GM12878 (cell line): ENCODE data around the gene MAP4K5. TPM values are rescaled to one million over a fixed set of nuclear protein-coding genes. Genes with fewer than 3 reads are reported as not detected.

ENCODE experiments used
- ATAC-seq: fragments of 200-7000 bp; cut with Tn5 transposase; 3 replicates; pipeline ENCODE4 v1.9.1; 2020; ENCODE audit warnings: mild to moderate bottlenecking, moderate library complexity
- BruUV-seq: library from RNA; stranded (reverse); fragments of 400-500 nt; replicated peaks from 2 replicates; lab custom pipeline; 2021; lab: Mats Ljungman, UMichigan
- CTCF ChIA-PET: fragments of 300-600 bp; sonication (Branson Sonifier 250); formaldehyde crosslinking; extraction: SDS; loops from one replicate; lab custom pipeline; 2021; ENCODE audit warnings: inconsistent platforms; lab: Yijun Ruan, JAX
- POLR2A ChIA-PET: fragments of 350-600 bp; formaldehyde crosslinking; extraction: SDS; loops from one replicate; lab custom pipeline; 2021; ENCODE audit warnings: inconsistent platforms; lab: Charles Lee
- RAD21 ChIA-PET: fragments of 300-600 bp; sonication (Branson Sonifier 250); formaldehyde crosslinking; loops from one replicate; lab custom pipeline; 2023; ENCODE audit warnings: antibody characterized with exemption; ENCODE audit not compliant: unreplicated experiment; lab: Charles Lee
- SMC1A ChIA-PET: fragments of 300-600 bp; sonication (Branson Sonifier 250); formaldehyde crosslinking; loops from one replicate; lab custom pipeline; 2023; ENCODE audit not compliant: unreplicated experiment, uncharacterized antibody; lab: Charles Lee
- DNase-seq: peaks from one replicate; pipeline ENCODE4 v3.0.0-alpha.2; 2011; ENCODE audit warnings: low read depth, low spot score
- FAIRE-seq: peaks from 3 replicates; lab custom pipeline; 2011; peaks lifted over from hg19 to GRCh38; lab: Jason Lieb, UNC
- H2AFZ ChIP-seq: 2 replicates; pipeline ENCODE4 v1.6.0; 2011; ENCODE audit warnings: low read depth, low read length, control low read depth; ENCODE audit not compliant: control insufficient read depth
- H3K27ac ChIP-seq: 2 replicates; pipeline ENCODE4 v1.5.1; 2011; ENCODE audit warnings: control low read depth; ENCODE audit not compliant: control insufficient read depth, insufficient read depth
- H3K27me3 ChIP-seq, 2 experiments: replicated peaks in 1 of 2; 2 replicates each; pipeline versions ENCODE4 v1.6.0 to v1.6.1; 2011; ENCODE audit warnings: low read length in 1 of 2; ENCODE audit not compliant: control insufficient read depth in 2 of 2, insufficient read depth in 2 of 2
- H3K36me3 ChIP-seq, 2 experiments: 2 replicates each; pipeline ENCODE4 v1.5.1; 2011; ENCODE audit warnings: low read length in 1 of 2; ENCODE audit not compliant: control insufficient read depth in 2 of 2, insufficient read depth in 2 of 2
- H3K4me1 ChIP-seq: 2 replicates; pipeline ENCODE4 v1.6.1; 2011; ENCODE audit warnings: mild to moderate bottlenecking, low read length, moderate library complexity, mixed read lengths; ENCODE audit not compliant: control insufficient read depth, insufficient read depth
- H3K4me2 ChIP-seq: 2 replicates; pipeline ENCODE4 v1.6.0; 2011; ENCODE audit warnings: control low read depth; ENCODE audit not compliant: control insufficient read depth, insufficient read depth
- H3K4me3 ChIP-seq: fragments of 200-600 bp; sonication (generic); 2 replicates; pipeline ENCODE4 v1.5.1; 2016
- H3K79me2 ChIP-seq: 2 replicates; pipeline ENCODE4 v1.6.0; 2011; ENCODE audit warnings: low read length; ENCODE audit not compliant: control insufficient read depth, insufficient read depth
- H3K9ac ChIP-seq: 2 replicates; pipeline ENCODE4 v1.8.0; 2011; ENCODE audit warnings: low read length, control low read depth, mixed read lengths; ENCODE audit not compliant: control insufficient read depth, insufficient read depth
- H3K9me3 ChIP-seq: replicated peaks from 3 replicates; pipeline ENCODE4 v1.5.1; 2011; ENCODE audit warnings: mild to moderate bottlenecking, low read length; ENCODE audit not compliant: control insufficient read depth, insufficient read depth
- H4K20me1 ChIP-seq: 2 replicates; pipeline ENCODE4 v1.6.0; 2011; ENCODE audit not compliant: control insufficient read depth, insufficient read depth
- CBX3 ChIP-seq: fragments of 200-600 bp; sonication (generic); IDR thresholded peaks from 2 replicates; pipeline ENCODE4 v1.6.1; 2016; ENCODE audit warnings: low read depth, borderline replicate concordance
- ESRRA ChIP-seq: IDR thresholded peaks from 2 replicates; pipeline ENCODE4 v1.6.1; 2012; ENCODE audit warnings: mild to moderate bottlenecking, low read length, improper control_type of control experiment
- FOXK2 ChIP-seq: fragments of 450-650 bp; IDR thresholded peaks from 2 replicates; pipeline ENCODE4 v1.6.1; 2017; ENCODE audit warnings: mild to moderate bottlenecking, moderate library complexity
- IKZF1 ChIP-seq: fragments of 450-650 bp; conservative IDR thresholded peaks from 2 replicates; pipeline ENCODE4 v1.6.1; 2017; ENCODE audit warnings: antibody characterized with exemption, mild to moderate bottlenecking
- KLF5 ChIP-seq: fragments of 450-650 bp; IDR thresholded peaks from 2 replicates; pipeline ENCODE4 v1.6.1; 2014; ENCODE audit warnings: mild to moderate bottlenecking; ENCODE audit not compliant: partially characterized antibody
- MYB ChIP-seq: fragments of 150-350 bp; IDR thresholded peaks from 2 replicates; pipeline ENCODE4 v1.6.1; 2014; ENCODE audit warnings: mild to moderate bottlenecking, low read depth, low read length, borderline replicate concordance
- NBN ChIP-seq: fragments of 450-650 bp; IDR thresholded peaks from 2 replicates; pipeline ENCODE4 v1.6.1; 2016
- NFYB ChIP-seq: IDR thresholded peaks from 2 replicates; pipeline ENCODE4 v1.6.1; 2011; ENCODE audit warnings: low read depth, mild to moderate bottlenecking, low read length, improper control_type of control experiment, moderate library complexity; ENCODE audit not compliant: insufficient read depth
- NRF1 ChIP-seq: conservative IDR thresholded peaks from 2 replicates; pipeline ENCODE4 v1.6.1; 2011; ENCODE audit warnings: mild to moderate bottlenecking, low read depth, low read length, improper control_type of control experiment
- POLR2A ChIP-seq: IDR thresholded peaks from 2 replicates; pipeline ENCODE4 v1.6.1; 2011; ENCODE audit warnings: low read depth, mild to moderate bottlenecking, low read length
- POLR2AphosphoS5 ChIP-seq: IDR thresholded peaks from 2 replicates; pipeline ENCODE4 v1.6.1; 2011; ENCODE audit warnings: mild to moderate bottlenecking, low read length, inconsistent platforms
- RFX5 ChIP-seq: IDR thresholded peaks from 2 replicates; pipeline ENCODE4 v1.6.1; 2011; ENCODE audit warnings: low read depth, low read length, improper control_type of control experiment
- RUNX3 ChIP-seq: IDR thresholded peaks from 2 replicates; pipeline ENCODE4 v1.6.1; 2012; ENCODE audit warnings: low read length, inconsistent platforms
- SREBF1 ChIP-seq: IDR thresholded peaks from 2 replicates; pipeline ENCODE4 v1.6.1; 2012; ENCODE audit warnings: mild to moderate bottlenecking, low read length
- SRF ChIP-seq, 2 experiments: IDR thresholded peaks; 2 replicates each; pipeline ENCODE4 v1.6.1; 2011; ENCODE audit warnings: low read depth in 2 of 2, low read length in 2 of 2, mild to moderate bottlenecking in 1 of 2, moderate library complexity in 1 of 2
- SUZ12 ChIP-seq: fragments of 200-600 bp; sonication (generic); IDR thresholded peaks from one replicate; pipeline ENCODE4 v1.6.1; 2018; ENCODE audit warnings: antibody characterized with exemption, mild to moderate bottlenecking; ENCODE audit not compliant: unreplicated experiment
- TCF3 ChIP-seq: IDR thresholded peaks from 2 replicates; pipeline ENCODE4 v1.6.1; 2012; ENCODE audit warnings: low read depth, mild to moderate bottlenecking, low read length, borderline replicate concordance; ENCODE audit not compliant: insufficient read depth
- ZNF217 ChIP-seq: fragments of 450-650 bp; IDR thresholded peaks from 2 replicates; pipeline ENCODE4 v1.6.1; 2017; ENCODE audit warnings: antibody characterized with exemption, mild to moderate bottlenecking
- ZNF24 ChIP-seq: fragments of 450-650 bp; IDR thresholded peaks from 2 replicates; pipeline ENCODE4 v1.6.1; 2017; ENCODE audit warnings: antibody characterized with exemption, mild to moderate bottlenecking
- WGBS: methylation state at CpG from one replicate; pipeline ENCODE4 v1.1.6; 2016; ENCODE audit warnings: low lambda C conversion rate; ENCODE audit not compliant: insufficient replicate concordance, insufficient coverage; ENCODE audit errors: missing lambda C conversion rate; 5-methylcytosine and 5-hydroxymethylcytosine counted together
- in situ Hi-C: fragments of 300-500 bp; cut with MboI; formaldehyde crosslinking; loops from 9 replicates; pipeline ENCODE4 v1.14.3; 2018; ENCODE audit warnings: mixed read lengths
- intact Hi-C: fragments of 100-400 bp; cut with micrococcal nuclease; formaldehyde crosslinking; loops from one replicate; pipeline ENCODE4 v1.14.2; 2022; ENCODE audit not compliant: unreplicated experiment
- polyA plus RNA-seq, 11 experiments: library from polyadenylated mRNA; depleted of rRNA in 4 of 11; unstranded in 6 of 11; stranded (reverse) in 5 of 11; fragments of >200 nt; fragmentation: Nextera tagmentation in 4 of 11; fragmentation: Illumina TruSeq in 1 of 11; extraction: Ambion mirVana in 4 of 11; extraction: Trizol in 1 of 11; gene quantifications; 1 replicate in 1 of 11; 2 replicates in 10 of 11; pipeline versions ENCODE4 v1.2.1 to v1.2.3, GENCODE V29; 2011 to 2016; ENCODE audit warnings: inconsistent platforms in 2 of 11, missing spikeins in 2 of 11, low read depth in 1 of 11
- total RNA-seq, 4 experiments: library from RNA; depleted of rRNA in 3 of 4; stranded (reverse); fragments of >200 nt in 3 of 4; fragmentation: Illumina TruSeq in 1 of 4; extraction: Trizol in 1 of 4; gene quantifications; 2 replicates each; pipeline versions ENCODE4 v1.2.1 to v1.2.3, GENCODE V29; 2013 to 2021
- TF ChIP-seq, protein P1 (sequence below): fragments of 450-650 bp; IDR thresholded peaks from 2 replicates; pipeline ENCODE4 v1.6.1; 2017; ENCODE audit warnings: borderline replicate concordance
- TF ChIP-seq, protein P2 (sequence below): fragments of 450-650 bp; formaldehyde crosslinking; IDR thresholded peaks from 2 replicates; pipeline ENCODE4 v1.5.0; 2022; ENCODE audit warnings: mild to moderate bottlenecking, missing genetic modification characterization

MAP4K5 gene
- total and polyA plus RNA-seq, 10 of the 15 experiments (the other 5 are each of a cell fraction or from before 2014, with no cell fraction given) = 9.1 to 41.3 (median 30.1) TPM

DNA sequence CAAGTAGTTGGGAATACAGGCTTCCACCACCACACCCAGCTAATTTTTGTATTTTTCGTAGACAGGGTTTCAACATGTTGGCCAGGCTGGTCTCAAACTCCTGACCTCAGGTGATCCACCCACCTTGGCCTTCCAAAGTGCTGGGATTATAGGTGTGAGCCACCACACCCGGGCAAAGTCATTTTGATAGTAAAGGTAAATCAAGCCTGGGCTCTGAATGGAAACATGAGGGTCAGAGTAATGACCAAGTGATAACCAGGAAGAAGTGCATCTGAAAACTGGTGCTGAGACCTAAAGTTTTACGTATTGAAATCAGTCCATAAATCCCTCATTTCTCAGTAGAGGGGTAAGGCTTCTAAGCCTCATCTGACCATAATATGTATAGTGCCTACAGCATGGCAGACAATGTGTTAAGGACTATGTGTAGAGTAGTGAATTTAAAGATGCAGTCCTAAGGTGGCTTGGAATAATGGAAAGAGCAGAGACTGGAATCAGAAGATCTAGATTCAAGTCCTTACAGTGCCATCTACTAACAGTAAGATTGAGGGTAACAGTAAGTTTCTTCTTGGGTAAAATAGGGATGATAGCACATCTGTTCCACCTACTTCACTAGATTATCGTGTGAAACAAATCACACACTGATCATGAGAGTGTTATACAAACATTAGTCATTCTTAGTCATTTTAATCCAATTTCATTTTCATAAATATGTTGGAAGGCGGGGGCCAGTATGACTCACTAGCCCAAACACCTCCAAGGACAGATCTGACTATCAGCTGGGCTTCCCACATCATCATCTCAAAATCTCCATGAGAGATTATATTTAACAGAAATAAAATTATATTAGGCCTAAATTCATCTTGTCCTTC, 11.2 kb downstream of the MAP4K5 start:
- Histone ChIP-seq H3K27me3 (no peaks in the 10 kb centered on the region), H3K4me2 (peak overlapping the region; percentile 89), H3K27ac (peak overlapping the region; percentile 81), H3K4me1 (peaks cover 38% of the 10 kb centered on the region), H3K9me3 (no peaks in the 10 kb centered on the region), H3K79me2 (peaks cover 53% of the 10 kb centered on the region), H3K4me3 (peak overlapping the region; percentile 2; the same call in 1 of the 2 replicates), H3K36me3 (peaks cover 0 to 2% of the 10 kb centered on the region in 2 experiments; a peak in 1 of 4 replicates), H4K20me1 (no peaks in the 10 kb centered on the region), H3K9ac (peak overlapping the region; percentile 25; the same call in 1 of the 2 replicates), H2AFZ (no peak overlapping the region)
- CTCF ChIA-PET = interaction anchor here (0.9 to 1.8 kb wide), 3 partner anchors 11 to 17 kb away, joined by 3 to 7 read pairs (median 4); partner anchors contain the start of gene MAP4K5
- peak; percentile 56 for DNase-seq
- WGBS = 36% methylated on average over 5 of the region's 5 CpGs
- POLR2A ChIA-PET = interaction anchor here (0.6 kb wide), 1 partner anchor 281 kb away, joined by 3 read pairs; no protein-coding TSS in a partner anchor
- no TSS peak for BruUV-seq
- peak; percentile 77 for ATAC-seq
- RAD21 ChIA-PET = interaction anchor here (1.0 to 1.6 kb wide), 2 partner anchors 157 to 200 kb away, joined by 3 to 6 read pairs; no protein-coding TSS in a partner anchor
- peak; percentile 89 for FAIRE-seq
- SMC1A ChIA-PET = interaction anchor here (1.2 to 1.5 kb wide), 2 partner anchors 24 to 200 kb away, joined by 3 to 7 read pairs; no protein-coding TSS in a partner anchor
- in situ Hi-C loops (no loop called here), intact Hi-C loops (no loop called here)
- TF ChIP-seq, protein P1, sequence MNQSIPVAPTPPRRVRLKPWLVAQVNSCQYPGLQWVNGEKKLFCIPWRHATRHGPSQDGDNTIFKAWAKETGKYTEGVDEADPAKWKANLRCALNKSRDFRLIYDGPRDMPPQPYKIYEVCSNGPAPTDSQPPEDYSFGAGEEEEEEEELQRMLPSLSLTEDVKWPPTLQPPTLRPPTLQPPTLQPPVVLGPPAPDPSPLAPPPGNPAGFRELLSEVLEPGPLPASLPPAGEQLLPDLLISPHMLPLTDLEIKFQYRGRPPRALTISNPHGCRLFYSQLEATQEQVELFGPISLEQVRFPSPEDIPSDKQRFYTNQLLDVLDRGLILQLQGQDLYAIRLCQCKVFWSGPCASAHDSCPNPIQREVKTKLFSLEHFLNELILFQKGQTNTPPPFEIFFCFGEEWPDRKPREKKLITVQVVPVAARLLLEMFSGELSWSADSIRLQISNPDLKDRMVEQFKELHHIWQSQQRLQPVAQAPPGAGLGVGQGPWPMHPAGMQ = no peak
- TF ChIP-seq SUZ12 (no peak), NBN (no peak), ZNF217 (peak; percentile 69; the same call in 1 of the 2 replicates), MYB (no peak), IKZF1 (peak; percentile 79), KLF5 (no peak), ZNF24 (0 out of 2 replicates have a peak, but pooled peaks have one; percentile 36), FOXK2 (no peak), SRF (IDR thresholded peaks at IDR 0.05; ENCODE audit: low read depth in 2 of 2, low read length in 2 of 2) (0 out of 4 replicates have a peak, but pooled peaks of 1 of the 2 experiments have one; percentile 50), RUNX3 (peak; percentile 61), RFX5 (no peak), NRF1 (no peak), POLR2AphosphoS5 (no peak), SREBF1 (no peak), TCF3 (no peak), POLR2A (no peak), NFYB (no peak), CBX3 (no peak), ESRRA (no peak)
- TF ChIP-seq, protein P2, sequence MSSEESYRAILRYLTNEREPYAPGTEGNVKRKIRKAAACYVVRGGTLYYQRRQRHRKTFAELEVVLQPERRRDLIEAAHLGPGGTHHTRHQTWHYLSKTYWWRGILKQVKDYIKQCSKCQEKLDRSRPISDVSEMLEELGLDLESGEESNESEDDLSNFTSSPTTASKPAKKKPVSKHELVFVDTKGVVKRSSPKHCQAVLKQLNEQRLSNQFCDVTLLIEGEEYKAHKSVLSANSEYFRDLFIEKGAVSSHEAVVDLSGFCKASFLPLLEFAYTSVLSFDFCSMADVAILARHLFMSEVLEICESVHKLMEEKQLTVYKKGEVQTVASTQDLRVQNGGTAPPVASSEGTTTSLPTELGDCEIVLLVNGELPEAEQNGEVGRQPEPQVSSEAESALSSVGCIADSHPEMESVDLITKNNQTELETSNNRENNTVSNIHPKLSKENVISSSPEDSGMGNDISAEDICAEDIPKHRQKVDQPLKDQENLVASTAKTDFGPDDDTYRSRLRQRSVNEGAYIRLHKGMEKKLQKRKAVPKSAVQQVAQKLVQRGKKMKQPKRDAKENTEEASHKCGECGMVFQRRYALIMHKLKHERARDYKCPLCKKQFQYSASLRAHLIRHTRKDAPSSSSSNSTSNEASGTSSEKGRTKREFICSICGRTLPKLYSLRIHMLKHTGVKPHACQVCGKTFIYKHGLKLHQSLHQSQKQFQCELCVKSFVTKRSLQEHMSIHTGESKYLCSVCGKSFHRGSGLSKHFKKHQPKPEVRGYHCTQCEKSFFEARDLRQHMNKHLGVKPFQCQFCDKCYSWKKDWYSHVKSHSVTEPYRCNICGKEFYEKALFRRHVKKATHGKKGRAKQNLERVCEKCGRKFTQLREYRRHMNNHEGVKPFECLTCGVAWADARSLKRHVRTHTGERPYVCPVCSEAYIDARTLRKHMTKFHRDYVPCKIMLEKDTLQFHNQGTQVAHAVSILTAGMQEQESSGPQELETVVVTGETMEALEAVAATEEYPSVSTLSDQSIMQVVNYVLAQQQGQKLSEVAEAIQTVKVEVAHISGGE (CRISPR knock-in tag) = no peak
